ENCODE results near the gene FGD3.

The FGD3 gene

GRCh38 chr9:93010704-93011103 is 63.4 kb downstream of the FGD3 start:
- H3K4me1 ChIP-seq (ENCODE audit: control insufficient read depth, insufficient read depth, low read depth, low read length) = no peaks in the 10 kb centered on the region
- no peaks in the 10 kb centered on the region for H3K36me3 ChIP-seq (ENCODE audit: control insufficient read depth in 1 of 2, insufficient read depth in 2 of 2, low read depth in 1 of 2, low read length in 2 of 2)
- H4K8ac ChIP-seq (ENCODE audit: low read length) = no peak overlapping the region
- H2AFZ ChIP-seq (ENCODE audit: low read depth, low read length) = no peak overlapping the region
- no peak overlapping the region for H2BK120ac ChIP-seq (ENCODE audit: low read depth, low read length)
- H2BK12ac ChIP-seq (ENCODE audit: low read length in 2 of 2) = no peak overlapping the region
- 85% methylated on average over 4 of the region's 4 CpGs for WGBS
- no peak overlapping the region for H3K4ac ChIP-seq (ENCODE audit: low read depth in 1 of 2, low read length in 2 of 2)
- H3K27me3 ChIP-seq (ENCODE audit: control insufficient read depth in 1 of 2, insufficient read depth in 1 of 2, low read length in 2 of 2) = peaks cover 6 to 37% of the 10 kb centered on the region in 2 experiments
- H3K14ac ChIP-seq (ENCODE audit: low read length in 2 of 2) = no peak overlapping the region
- H2BK5ac ChIP-seq (ENCODE audit: low read depth, low read length, poor library complexity, severe bottlenecking) = no peak overlapping the region
- H3K4me3 ChIP-seq (ENCODE audit: insufficient read depth in 1 of 2, low read depth in 1 of 2, low read length in 2 of 2) = no peak overlapping the region
- no peaks in the 10 kb centered on the region for H3K79me1 ChIP-seq (replicated peaks; ENCODE audit: low read length, poor library complexity, severe bottlenecking)
- no peak overlapping the region for H2AK5ac ChIP-seq (ENCODE audit: low read length, severe bottlenecking)
- H3K18ac ChIP-seq (ENCODE audit: low read depth in 1 of 2, low read length in 2 of 2) = no peak overlapping the region
- no peak overlapping the region for H2BK15ac ChIP-seq (ENCODE audit: low read depth, poor library complexity, severe bottlenecking)
- H3K9me3 ChIP-seq (ENCODE audit: control insufficient read depth, low read length) = no peaks in the 10 kb centered on the region
- DNase-seq = no peak
- no peak overlapping the region for H4K91ac ChIP-seq (ENCODE audit: low read length)
- H3K9ac ChIP-seq (ENCODE audit: low read length) = no peak overlapping the region
- H3K27ac ChIP-seq (ENCODE audit: low read length, poor library complexity, severe bottlenecking) = no peak overlapping the region
- no peak overlapping the region for H3K23ac ChIP-seq (ENCODE audit: low read length in 2 of 2)
- no peak overlapping the region for H3K4me2 ChIP-seq (ENCODE audit: low read length, poor library complexity, severe bottlenecking)

- no peak overlapping the region for H2BK120ac ChIP-seq (ENCODE audit: low read depth, low read length)
- no peak overlapping the region for H4K91ac ChIP-seq (ENCODE audit: low read length)
- H3K9ac ChIP-seq (ENCODE audit: low read length) = no peak overlapping the region
- H2BK12ac ChIP-seq (ENCODE audit: low read length in 2 of 2) = no peak overlapping the region
- no peak for DNase-seq
- no peak overlapping the region for H3K4me3 ChIP-seq (ENCODE audit: insufficient read depth in 1 of 2, low read depth in 1 of 2, low read length in 2 of 2)
- WGBS = 96% methylated on average over 7 of the region's 8 CpGs
- no peaks in the 10 kb centered on the region for H3K4me1 ChIP-seq (ENCODE audit: control insufficient read depth, insufficient read depth, low read depth, low read length)
- H3K18ac ChIP-seq (ENCODE audit: low read depth in 1 of 2, low read length in 2 of 2) = no peak overlapping the region
- no peaks in the 10 kb centered on the region for H3K36me3 ChIP-seq (ENCODE audit: control insufficient read depth in 1 of 2, insufficient read depth in 2 of 2, low read depth in 1 of 2, low read length in 2 of 2)
- no peak overlapping the region for H3K4me2 ChIP-seq (ENCODE audit: low read length, poor library complexity, severe bottlenecking)
- no peak overlapping the region for H4K8ac ChIP-seq (ENCODE audit: low read length)
- no peak overlapping the region for H2BK15ac ChIP-seq (ENCODE audit: low read depth, poor library complexity, severe bottlenecking)
- no peaks in the 10 kb centered on the region for H3K9me3 ChIP-seq (ENCODE audit: control insufficient read depth, low read length)
- H2BK5ac ChIP-seq (ENCODE audit: low read depth, low read length, poor library complexity, severe bottlenecking) = no peak overlapping the region
- H3K27ac ChIP-seq (ENCODE audit: low read length, poor library complexity, severe bottlenecking) = no peak overlapping the region
- H3K23ac ChIP-seq (ENCODE audit: low read length in 2 of 2) = no peak overlapping the region
- no peak overlapping the region for H2AK5ac ChIP-seq (ENCODE audit: low read length, severe bottlenecking)
- H2AFZ ChIP-seq (ENCODE audit: low read depth, low read length) = no peak overlapping the region
- no peak overlapping the region for H3K14ac ChIP-seq (ENCODE audit: low read length in 2 of 2)
- H3K27me3 ChIP-seq (ENCODE audit: control insufficient read depth in 1 of 2, insufficient read depth in 1 of 2, low read length in 2 of 2) = peaks cover 4 to 35% of the 10 kb centered on the region in 2 experiments
- H3K79me1 ChIP-seq (replicated peaks; ENCODE audit: low read length, poor library complexity, severe bottlenecking) = no peaks in the 10 kb centered on the region
- H3K4ac ChIP-seq (ENCODE audit: low read depth in 1 of 2, low read length in 2 of 2) = no peak overlapping the region
Observed at GRCh38 chr9:93011114-93011513, 63.8 kb downstream of the FGD3 start.

- H4K8ac ChIP-seq (ENCODE audit: low read length) = no peak overlapping the region
- no peak overlapping the region for H2BK5ac ChIP-seq (ENCODE audit: low read depth, low read length, poor library complexity, severe bottlenecking)
- H3K4me1 ChIP-seq (ENCODE audit: control insufficient read depth, insufficient read depth, low read depth, low read length) = no peaks in the 10 kb centered on the region
- DNase-seq = no peak
- no peak overlapping the region for H4K91ac ChIP-seq (ENCODE audit: low read length)
- H3K27me3 ChIP-seq (ENCODE audit: control insufficient read depth in 1 of 2, insufficient read depth in 1 of 2, low read length in 2 of 2) = peaks cover 7 to 41% of the 10 kb centered on the region in 2 experiments
- no peak overlapping the region for H2BK15ac ChIP-seq (ENCODE audit: low read depth, poor library complexity, severe bottlenecking)
- no peak overlapping the region for H2BK120ac ChIP-seq (ENCODE audit: low read depth, low read length)
- H3K4me3 ChIP-seq (ENCODE audit: insufficient read depth in 1 of 2, low read depth in 1 of 2, low read length in 2 of 2) = no peak overlapping the region
- no peak overlapping the region for H3K4me2 ChIP-seq (ENCODE audit: low read length, poor library complexity, severe bottlenecking)
- H3K27ac ChIP-seq (ENCODE audit: low read length, poor library complexity, severe bottlenecking) = no peak overlapping the region
- 92% methylated on average over 14 of the region's 14 CpGs for WGBS
- no peak overlapping the region for H2BK12ac ChIP-seq (ENCODE audit: low read length in 2 of 2)
- no peak overlapping the region for H2AFZ ChIP-seq (ENCODE audit: low read depth, low read length)
- no peak overlapping the region for H3K18ac ChIP-seq (ENCODE audit: low read depth in 1 of 2, low read length in 2 of 2)
- no peak overlapping the region for H3K4ac ChIP-seq (ENCODE audit: low read depth in 1 of 2, low read length in 2 of 2)
- no peaks in the 10 kb centered on the region for H3K36me3 ChIP-seq (ENCODE audit: control insufficient read depth in 1 of 2, insufficient read depth in 2 of 2, low read depth in 1 of 2, low read length in 2 of 2)
- no peak overlapping the region for H3K23ac ChIP-seq (ENCODE audit: low read length in 2 of 2)
- H3K79me1 ChIP-seq (replicated peaks; ENCODE audit: low read length, poor library complexity, severe bottlenecking) = no peaks in the 10 kb centered on the region
- no peak overlapping the region for H2AK5ac ChIP-seq (ENCODE audit: low read length, severe bottlenecking)
- H3K9me3 ChIP-seq (ENCODE audit: control insufficient read depth, low read length) = no peaks in the 10 kb centered on the region
- H3K9ac ChIP-seq (ENCODE audit: low read length) = no peak overlapping the region
- no peak overlapping the region for H3K14ac ChIP-seq (ENCODE audit: low read length in 2 of 2)
Observed at GRCh38 chr9:93012963-93013855, 65.9 kb downstream of the FGD3 start.

- H3K18ac ChIP-seq (ENCODE audit: low read depth in 1 of 2, low read length in 2 of 2) = no peak overlapping the region
- H3K4me2 ChIP-seq (ENCODE audit: low read length, poor library complexity, severe bottlenecking) = no peak overlapping the region
- H3K9me3 ChIP-seq (ENCODE audit: control insufficient read depth, low read length) = no peaks in the 10 kb centered on the region
- H2AFZ ChIP-seq (ENCODE audit: low read depth, low read length) = no peak overlapping the region
- H3K4me3 ChIP-seq (ENCODE audit: insufficient read depth in 1 of 2, low read depth in 1 of 2, low read length in 2 of 2) = no peak overlapping the region
- H3K36me3 ChIP-seq (ENCODE audit: control insufficient read depth in 1 of 2, insufficient read depth in 2 of 2, low read depth in 1 of 2, low read length in 2 of 2) = no peaks in the 10 kb centered on the region
- no peak overlapping the region for H3K4ac ChIP-seq (ENCODE audit: low read depth in 1 of 2, low read length in 2 of 2)
- no peak overlapping the region for H4K8ac ChIP-seq (ENCODE audit: low read length)
- H3K27me3 ChIP-seq (ENCODE audit: control insufficient read depth in 1 of 2, insufficient read depth in 1 of 2, low read length in 2 of 2) = peaks cover 7 to 39% of the 10 kb centered on the region in 2 experiments
- H2BK120ac ChIP-seq (ENCODE audit: low read depth, low read length) = no peak overlapping the region
- no peak for DNase-seq
- no peak overlapping the region for H3K14ac ChIP-seq (ENCODE audit: low read length in 2 of 2)
- no peak overlapping the region for H2BK15ac ChIP-seq (ENCODE audit: low read depth, poor library complexity, severe bottlenecking)
- no peak overlapping the region for H3K27ac ChIP-seq (ENCODE audit: low read length, poor library complexity, severe bottlenecking)
- no peak overlapping the region for H2BK5ac ChIP-seq (ENCODE audit: low read depth, low read length, poor library complexity, severe bottlenecking)
- no peaks in the 10 kb centered on the region for H3K79me1 ChIP-seq (replicated peaks; ENCODE audit: low read length, poor library complexity, severe bottlenecking)
- WGBS = 79% methylated on average over 7 of the region's 13 CpGs
- H2BK12ac ChIP-seq (ENCODE audit: low read length in 2 of 2) = no peak overlapping the region
- H3K23ac ChIP-seq (ENCODE audit: low read length in 2 of 2) = no peak overlapping the region
- H4K91ac ChIP-seq (ENCODE audit: low read length) = no peak overlapping the region
- H2AK5ac ChIP-seq (ENCODE audit: low read length, severe bottlenecking) = no peak overlapping the region
- no peak overlapping the region for H3K9ac ChIP-seq (ENCODE audit: low read length)
- H3K4me1 ChIP-seq (ENCODE audit: control insufficient read depth, insufficient read depth, low read depth, low read length) = no peaks in the 10 kb centered on the region
Observed at GRCh38 chr9:93013856-93014582, 66.7 kb downstream of the FGD3 start.
